ENCODE measurements around the gene KDM7A. TPM values are rescaled to one million over a fixed set of nuclear protein-coding genes. Genes with fewer than 3 reads are reported as not detected.

Gene KDM7A
- total and polyA plus RNA-seq, 2 of the 8 experiments (the other 6 are each of a cell fraction or from before 2014, with no cell fraction given), result 2.2 to 12.5 TPM

DNA sequence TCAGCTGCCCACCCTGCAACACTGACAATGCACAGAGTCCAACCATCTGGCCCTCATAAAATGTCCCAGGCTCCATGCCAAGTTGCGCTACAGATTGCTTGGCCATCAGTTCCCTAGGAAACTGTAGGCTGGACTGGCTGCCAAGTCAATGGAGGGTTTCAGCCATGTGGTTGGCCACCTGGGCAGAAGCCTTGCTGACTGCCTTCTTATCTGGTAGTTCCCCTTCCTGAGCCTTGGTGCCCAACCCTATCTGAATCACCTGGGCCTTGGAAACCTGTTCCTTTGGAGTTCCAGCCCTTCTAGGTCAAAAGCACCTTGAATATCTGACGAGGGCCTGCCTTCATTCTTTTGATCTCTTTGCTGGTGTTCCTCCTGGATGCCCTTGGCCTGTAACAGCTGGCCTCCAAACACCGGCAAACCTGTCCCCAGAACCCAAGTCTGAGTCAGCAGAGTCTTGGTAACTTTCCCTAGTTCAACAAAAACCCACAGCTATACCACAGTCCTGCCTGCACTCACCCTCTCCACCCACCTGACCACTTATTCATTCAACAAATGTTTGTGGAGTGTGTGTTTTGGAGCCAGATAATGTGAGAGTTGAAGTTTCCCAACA lies 37.4 kb upstream of the KDM7A start (continued):
- TF ChIP-seq CHD7 (IDR thresholded peaks at IDR 0.05; ENCODE audit: insufficient replicate concordance, low read length) (no peak), NRF1 (IDR thresholded peaks at IDR 0.05; ENCODE audit: low read depth, low read length) (no peak)
